Epithelial cell of proximal tubule (primary cell): Measurements from ENCODE around the gene PIEZO2. TPM values are rescaled to one million over a fixed set of nuclear protein-coding genes. Genes with fewer than 3 reads are reported as not detected.

Source experiments
- DNase-seq: peaks from one replicate; pipeline ENCODE4 v3.0.0-alpha.2; 2011; ENCODE audit warnings: low read depth
- H3K4me3 ChIP-seq: 2 replicates; pipeline ENCODE4 v1.5.1; 2011; ENCODE audit warnings: low read depth, mild to moderate bottlenecking, low read length
- total RNA-seq: library from RNA; depleted of rRNA; stranded (reverse); fragments of >200 nt; gene quantifications from 2 replicates; pipeline ENCODE4 v1.2.3, GENCODE V29; 2015
- TF ChIP-seq, protein P1 (sequence below): conservative IDR thresholded peaks from 2 replicates; pipeline ENCODE4 v1.5.1; 2012; ENCODE audit warnings: low read depth, mild to moderate bottlenecking, low read length

PIEZO2 gene
- total RNA-seq, 1 donor from 2014 or later, result 7.5 TPM

DNA sequence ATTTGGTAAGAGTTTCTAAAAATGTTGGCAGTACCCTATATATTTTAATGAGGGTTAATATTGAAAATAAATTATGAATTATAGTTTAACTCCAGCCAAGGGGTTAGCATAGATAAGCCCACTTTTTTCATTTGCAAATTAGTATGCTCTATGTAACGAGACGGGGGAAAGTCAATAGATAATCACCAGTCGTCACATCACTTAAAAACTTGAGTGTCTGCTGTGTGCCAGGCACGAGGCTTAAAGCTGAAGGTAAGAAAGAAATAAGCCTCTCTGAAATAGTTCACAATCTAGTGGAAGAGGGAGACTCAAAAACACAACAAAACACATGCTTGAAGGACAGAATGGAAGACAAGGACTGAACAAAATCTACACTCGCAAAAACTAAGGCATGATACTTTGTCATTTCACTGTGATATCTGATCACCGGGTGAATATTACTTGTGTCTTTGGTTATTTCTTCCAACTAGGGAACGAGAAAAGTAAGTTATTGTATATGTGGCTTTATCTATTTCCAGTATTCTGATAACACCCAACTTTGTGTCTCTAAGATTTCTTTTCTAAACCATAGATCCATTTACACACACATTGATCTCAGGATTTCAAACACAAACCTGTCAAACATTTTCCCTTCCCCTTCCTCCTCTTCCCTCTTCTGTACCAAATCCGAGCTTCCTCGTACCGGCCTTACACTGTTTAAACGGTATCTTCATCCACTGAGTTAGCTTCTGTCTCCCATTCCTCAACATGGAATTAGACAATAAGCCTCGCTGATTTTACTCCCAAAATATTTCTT, 199.1 kb downstream of the PIEZO2 start:
- no peak overlapping the region for H3K4me3 ChIP-seq
- TF ChIP-seq, protein P1, sequence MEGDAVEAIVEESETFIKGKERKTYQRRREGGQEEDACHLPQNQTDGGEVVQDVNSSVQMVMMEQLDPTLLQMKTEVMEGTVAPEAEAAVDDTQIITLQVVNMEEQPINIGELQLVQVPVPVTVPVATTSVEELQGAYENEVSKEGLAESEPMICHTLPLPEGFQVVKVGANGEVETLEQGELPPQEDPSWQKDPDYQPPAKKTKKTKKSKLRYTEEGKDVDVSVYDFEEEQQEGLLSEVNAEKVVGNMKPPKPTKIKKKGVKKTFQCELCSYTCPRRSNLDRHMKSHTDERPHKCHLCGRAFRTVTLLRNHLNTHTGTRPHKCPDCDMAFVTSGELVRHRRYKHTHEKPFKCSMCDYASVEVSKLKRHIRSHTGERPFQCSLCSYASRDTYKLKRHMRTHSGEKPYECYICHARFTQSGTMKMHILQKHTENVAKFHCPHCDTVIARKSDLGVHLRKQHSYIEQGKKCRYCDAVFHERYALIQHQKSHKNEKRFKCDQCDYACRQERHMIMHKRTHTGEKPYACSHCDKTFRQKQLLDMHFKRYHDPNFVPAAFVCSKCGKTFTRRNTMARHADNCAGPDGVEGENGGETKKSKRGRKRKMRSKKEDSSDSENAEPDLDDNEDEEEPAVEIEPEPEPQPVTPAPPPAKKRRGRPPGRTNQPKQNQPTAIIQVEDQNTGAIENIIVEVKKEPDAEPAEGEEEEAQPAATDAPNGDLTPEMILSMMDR, result no peak
- no peak for DNase-seq

DNA sequence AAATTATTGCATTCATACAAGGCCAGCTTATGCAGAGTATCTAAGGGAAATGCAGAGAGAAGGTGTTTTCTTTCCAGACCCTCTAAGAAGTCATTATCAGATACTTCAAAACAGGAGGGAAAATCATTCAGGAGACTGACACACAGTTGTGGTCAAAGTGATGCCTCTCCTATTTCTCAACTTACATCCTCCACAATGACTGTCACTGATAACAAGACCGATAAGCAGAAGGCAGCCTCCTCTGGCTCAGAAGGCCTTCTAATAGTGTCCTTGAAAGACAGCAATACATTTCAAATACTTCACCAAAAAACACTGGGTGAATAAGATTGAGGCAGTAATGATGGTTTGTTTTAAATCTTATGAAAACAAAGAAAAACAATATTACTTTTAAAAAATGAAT, 199.7 kb downstream of the PIEZO2 start:
- no peak overlapping the region for H3K4me3 ChIP-seq
- DNase-seq, result no peak
- TF ChIP-seq, protein P1, result no peak

DNA sequence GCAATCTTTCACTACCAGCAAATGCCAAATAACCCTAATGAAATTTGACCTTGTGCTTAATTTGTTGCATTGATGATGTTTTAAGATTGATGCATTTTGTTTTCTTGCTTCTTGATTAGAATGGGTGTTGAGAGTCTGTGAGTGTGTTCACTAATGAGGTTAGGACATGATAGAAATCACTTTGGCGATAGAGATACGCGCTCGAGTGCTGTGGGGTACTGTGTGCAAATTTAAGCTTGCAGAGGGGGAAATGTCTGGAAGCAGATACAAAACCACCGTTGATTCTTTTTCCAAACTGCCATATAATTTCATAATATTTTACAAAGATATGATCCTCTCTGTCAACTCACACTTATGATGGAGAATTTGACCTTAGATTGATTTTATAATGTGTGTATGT, 200.9 kb downstream of the PIEZO2 start:
- TF ChIP-seq, protein P1, result no peak
- no peak overlapping the region for H3K4me3 ChIP-seq
- DNase-seq, result no peak

DNA sequence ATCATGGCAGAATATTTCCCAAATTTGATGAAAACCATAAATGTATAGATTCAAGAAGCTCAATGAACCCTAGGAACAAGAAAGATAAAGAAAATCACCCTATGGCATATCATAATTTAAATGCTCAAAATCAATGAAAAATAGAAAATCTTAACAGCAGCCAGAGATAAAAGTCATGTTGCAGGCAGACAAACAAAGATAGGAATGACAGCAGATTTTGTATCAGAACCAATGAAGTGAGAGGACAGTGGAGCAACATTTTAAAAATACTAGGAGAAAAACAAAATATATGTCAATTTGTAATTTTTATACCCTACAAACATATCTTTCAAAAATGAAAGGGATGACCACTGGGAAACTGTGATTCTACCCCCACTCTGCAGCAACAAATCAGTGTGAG, 203.3 kb downstream of the PIEZO2 start:
- no peak overlapping the region for H3K4me3 ChIP-seq
- TF ChIP-seq, protein P1, result no peak
- DNase-seq, result no peak

DNA sequence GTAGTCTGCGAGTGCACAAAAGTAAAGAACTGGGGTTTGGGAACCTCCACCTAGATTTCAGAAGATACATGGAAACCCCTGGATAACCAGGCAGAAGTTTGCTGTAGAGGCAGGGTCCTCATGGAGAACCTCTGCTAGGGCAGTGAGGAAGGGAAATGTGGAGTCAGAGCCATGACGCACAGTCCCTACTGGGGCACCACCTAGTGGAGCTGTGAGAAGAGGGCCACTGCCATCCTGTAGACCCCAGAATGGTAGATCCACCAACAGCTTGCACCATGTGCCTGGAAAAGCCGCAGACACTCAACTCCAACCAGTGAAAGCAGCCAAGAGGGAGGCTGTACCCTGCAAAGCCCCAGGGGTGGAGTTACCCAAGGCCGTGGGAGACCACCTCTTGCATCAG, 206.4 kb downstream of the PIEZO2 start:
- no peak overlapping the region for H3K4me3 ChIP-seq
- TF ChIP-seq, protein P1, result no peak

DNA sequence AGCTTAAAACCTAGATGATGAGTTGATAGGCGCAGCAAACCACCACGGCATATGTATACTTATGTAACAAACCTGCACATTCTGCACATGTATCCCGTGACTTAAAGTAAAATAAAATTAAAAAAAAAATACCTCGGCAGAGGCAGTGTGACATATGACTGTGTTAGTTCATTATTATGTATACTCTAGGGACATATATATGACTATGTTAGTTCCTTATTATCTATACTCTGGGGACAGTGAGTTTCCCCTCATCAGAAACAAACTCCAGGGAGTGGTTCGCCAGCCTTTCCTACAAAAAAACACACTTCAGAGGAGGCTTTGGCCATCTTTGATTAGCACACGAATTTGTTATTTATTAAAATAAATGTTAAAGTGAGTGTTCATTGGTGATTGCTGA, 209.5 kb downstream of the PIEZO2 start:
- TF ChIP-seq, protein P1, result no peak
- H3K4me3 ChIP-seq, result no peak overlapping the region
- no peak for DNase-seq

More for the DNA sequence above, 206.4 kb downstream of the PIEZO2 start:
- DNase-seq, result no peak
